Endothelial cell of umbilical vein (primary cell): ENCODE data around the gene FRRS1.

Experiments used
- EZH2 ChIP-seq: IDR thresholded peaks from 2 replicates; pipeline ENCODE4 v1.6.1; 2012; ENCODE audit warnings: borderline replicate concordance, low read depth, mild to moderate bottlenecking, moderate library complexity, low read length, inconsistent platforms; ENCODE audit not compliant: severe bottlenecking
- GATA2 ChIP-seq: IDR thresholded peaks from 2 replicates; pipeline ENCODE4 v1.7.0; 2011; ENCODE audit warnings: low read depth, mild to moderate bottlenecking, moderate library complexity, mixed read lengths, low read length; ENCODE audit not compliant: insufficient read length, insufficient read depth
- JUN ChIP-seq: IDR thresholded peaks from 2 replicates; pipeline ENCODE4 v1.6.1; 2011; ENCODE audit warnings: borderline replicate concordance, low read depth; ENCODE audit not compliant: insufficient read length, insufficient read depth
- MYC ChIP-seq: IDR thresholded peaks from one replicate; pipeline ENCODE4 v1.6.1; 2011; ENCODE audit warnings: mild to moderate bottlenecking, low read depth, low read length
- POLR2A ChIP-seq: IDR thresholded peaks from 2 replicates; pipeline ENCODE4 v1.6.1; 2012; ENCODE audit warnings: low read depth, mild to moderate bottlenecking, control low read depth, low read length
- POLR2AphosphoS5 ChIP-seq: IDR thresholded peaks from 2 replicates; pipeline ENCODE4 v1.6.1; 2012; ENCODE audit warnings: low read depth, mild to moderate bottlenecking, control low read depth, low read length, moderate library complexity; ENCODE audit not compliant: insufficient read depth
- TF ChIP-seq, protein P1 (sequence below), 2 donors: IDR thresholded peaks; 1 replicate in 1 of 2; 2 replicates in 1 of 2; pipeline ENCODE4 v1.5.1; 2011; ENCODE audit warnings: low read length in 2 of 2, mild to moderate bottlenecking in 2 of 2, moderate library complexity in 2 of 2, control low read depth in 1 of 2, inconsistent platforms in 1 of 2, low read depth in 1 of 2; ENCODE audit not compliant: insufficient read depth in 1 of 2; ENCODE audit errors: extremely low read depth in 1 of 2
- TF ChIP-seq, protein P2 (sequence below): IDR thresholded peaks from 2 replicates; pipeline ENCODE4 v1.6.1; 2011; ENCODE audit not compliant: insufficient read depth, insufficient read length

DNA sequence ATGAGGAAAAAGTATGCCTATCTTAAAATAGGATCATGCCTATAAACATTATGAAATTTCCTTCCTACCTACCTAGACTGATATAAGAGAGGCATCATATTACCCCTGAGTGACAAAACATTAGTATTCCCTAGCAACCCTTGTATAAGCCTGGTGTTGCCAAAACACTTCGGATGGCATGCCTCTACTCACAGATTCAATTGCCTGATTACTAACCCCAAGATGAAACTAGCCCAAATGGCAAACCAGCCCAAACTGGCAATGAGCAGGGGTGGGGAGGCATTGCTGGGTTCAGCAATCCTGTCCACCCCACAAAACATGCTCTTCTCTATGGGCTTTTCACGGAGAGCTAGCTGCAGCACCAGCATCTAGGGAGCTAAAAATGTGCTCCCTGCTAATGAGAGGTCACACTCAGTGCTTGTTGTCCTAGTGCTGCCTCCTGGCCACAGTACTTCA is 106.7 kb downstream of the FRRS1 start:
- TF ChIP-seq, protein P1, sequence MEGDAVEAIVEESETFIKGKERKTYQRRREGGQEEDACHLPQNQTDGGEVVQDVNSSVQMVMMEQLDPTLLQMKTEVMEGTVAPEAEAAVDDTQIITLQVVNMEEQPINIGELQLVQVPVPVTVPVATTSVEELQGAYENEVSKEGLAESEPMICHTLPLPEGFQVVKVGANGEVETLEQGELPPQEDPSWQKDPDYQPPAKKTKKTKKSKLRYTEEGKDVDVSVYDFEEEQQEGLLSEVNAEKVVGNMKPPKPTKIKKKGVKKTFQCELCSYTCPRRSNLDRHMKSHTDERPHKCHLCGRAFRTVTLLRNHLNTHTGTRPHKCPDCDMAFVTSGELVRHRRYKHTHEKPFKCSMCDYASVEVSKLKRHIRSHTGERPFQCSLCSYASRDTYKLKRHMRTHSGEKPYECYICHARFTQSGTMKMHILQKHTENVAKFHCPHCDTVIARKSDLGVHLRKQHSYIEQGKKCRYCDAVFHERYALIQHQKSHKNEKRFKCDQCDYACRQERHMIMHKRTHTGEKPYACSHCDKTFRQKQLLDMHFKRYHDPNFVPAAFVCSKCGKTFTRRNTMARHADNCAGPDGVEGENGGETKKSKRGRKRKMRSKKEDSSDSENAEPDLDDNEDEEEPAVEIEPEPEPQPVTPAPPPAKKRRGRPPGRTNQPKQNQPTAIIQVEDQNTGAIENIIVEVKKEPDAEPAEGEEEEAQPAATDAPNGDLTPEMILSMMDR (IDR thresholded peaks at IDR 0.05; ENCODE audit: extremely low read depth in 1 of 2, insufficient read depth in 1 of 2, low read depth in 1 of 2, low read length in 2 of 2): no peak
- TF ChIP-seq POLR2AphosphoS5 (no peak), POLR2A (no peak), EZH2 (no peak), JUN (peak; percentile 82), GATA2 (no peak), MYC (no peak)
- TF ChIP-seq, protein P2, sequence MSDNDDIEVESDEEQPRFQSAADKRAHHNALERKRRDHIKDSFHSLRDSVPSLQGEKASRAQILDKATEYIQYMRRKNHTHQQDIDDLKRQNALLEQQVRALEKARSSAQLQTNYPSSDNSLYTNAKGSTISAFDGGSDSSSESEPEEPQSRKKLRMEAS: no peak
